B cell (primary cell): Measurements from ENCODE around the gene ST8SIA5. TPM values are rescaled to one million over a fixed set of nuclear protein-coding genes. Genes with fewer than 3 reads are reported as not detected.

Experiments used
- ATAC-seq: fragments of 200-7000 bp; cut with Tn5 transposase; one replicate; pipeline ENCODE4 v1.10.0; 2021; ENCODE audit warnings: low read depth, mild to moderate bottlenecking, moderate number of reproducible peaks, moderate library complexity
- CTCF ChIA-PET: fragments of 350-600 bp; sonication (Branson Sonifier 250); formaldehyde crosslinking; loops from one replicate; lab custom pipeline; 2021; ENCODE audit warnings: antibody characterized with exemption, inconsistent platforms; lab: Charles Lee
- POLR2A ChIA-PET: fragments of 350-600 bp; sonication (Branson Sonifier 250); formaldehyde crosslinking; loops from one replicate; lab custom pipeline; 2021; ENCODE audit warnings: antibody characterized with exemption; lab: Charles Lee
- DNase-seq: peaks from one replicate; pipeline ENCODE4 v3.0.0; 2013
- H2AFZ ChIP-seq: 2 replicates; pipeline ENCODE4 v1.6.1; 2012; ENCODE audit warnings: mild to moderate bottlenecking, low read depth, low read length; ENCODE audit not compliant: insufficient read depth, poor library complexity, severe bottlenecking
- H3K27ac ChIP-seq, 2 donors: 1 replicate in 1 of 2; 2 replicates in 1 of 2; pipeline ENCODE4 v1.5.1; 2012 to 2013; ENCODE audit warnings: low read length in 2 of 2, mild to moderate bottlenecking in 2 of 2, moderate library complexity in 1 of 2
- H3K27me3 ChIP-seq, 4 experiments: fragments of 200-600 bp in 1 of 4; sonication (generic) in 1 of 4; replicated peaks in 1 of 4; 1 replicate in 2 of 4; 2 replicates in 2 of 4; pipeline versions ENCODE4 v1.6.1 to v1.7.0; 2013 to 2016; ENCODE audit warnings: low read length in 3 of 4, mild to moderate bottlenecking in 2 of 4, mixed read lengths in 1 of 4, moderate library complexity in 1 of 4; ENCODE audit not compliant: insufficient read depth in 4 of 4, control insufficient read depth in 3 of 4; ENCODE audit errors: control extremely low read depth in 1 of 4
- H3K36me3 ChIP-seq, 2 experiments: replicated peaks in 1 of 2; 1 replicate in 1 of 2; 2 replicates in 1 of 2; pipeline versions ENCODE4 v1.6.1 to v1.7.1; 2013; ENCODE audit warnings: low read length in 1 of 2; ENCODE audit not compliant: insufficient read depth in 2 of 2, control insufficient read depth in 1 of 2; ENCODE audit errors: control extremely low read depth in 1 of 2, extremely low read depth in 1 of 2
- H3K4me1 ChIP-seq, 2 donors: fragments of 200-600 bp in 1 of 2; sonication (generic) in 1 of 2; 1 replicate in 1 of 2; 2 replicates in 1 of 2; pipeline versions ENCODE4 v1.5.1 to v1.6.1; 2013 to 2017; ENCODE audit warnings: low read length in 2 of 2; ENCODE audit not compliant: control insufficient read depth in 2 of 2, insufficient read depth in 2 of 2
- H3K4me2 ChIP-seq: replicated peaks from 2 replicates; pipeline ENCODE3; 2012; ENCODE audit warnings: mild to moderate bottlenecking, low read depth, low read length; ENCODE audit not compliant: poor library complexity, severe bottlenecking
- H3K4me3 ChIP-seq, 5 experiments: fragments of 200-600 bp in 1 of 5; sonication (generic) in 1 of 5; 1 replicate in 3 of 5; 2 replicates in 2 of 5; pipeline versions ENCODE4 v1.5.1 to v1.7.0; 2011 to 2016; ENCODE audit warnings: low read length in 4 of 5, mild to moderate bottlenecking in 4 of 5, low read depth in 2 of 5, control low read depth in 1 of 5, moderate library complexity in 1 of 5; ENCODE audit not compliant: insufficient read depth in 1 of 5; ENCODE audit errors: control extremely low read depth in 1 of 5, extremely low read depth in 1 of 5
- H3K79me2 ChIP-seq: fragments of 200-600 bp; sonication (generic); one replicate; pipeline ENCODE4 v1.6.0; 2016; ENCODE audit warnings: low read length; ENCODE audit not compliant: control insufficient read depth, insufficient read depth
- H3K9ac ChIP-seq: fragments of 200-600 bp; sonication (generic); 2 replicates; pipeline ENCODE4 v1.6.1; 2017; ENCODE audit warnings: mild to moderate bottlenecking, low read length, moderate library complexity
- H3K9me3 ChIP-seq, 3 donors: one replicate each; pipeline versions ENCODE4 v1.6.1 to v1.7.1; 2013; ENCODE audit warnings: low read length in 2 of 3; ENCODE audit not compliant: control insufficient read depth in 2 of 3, insufficient read depth in 1 of 3; ENCODE audit errors: control extremely low read depth in 1 of 3
- H4K20me1 ChIP-seq: 2 replicates; pipeline ENCODE4 v1.6.0; 2012; ENCODE audit warnings: mild to moderate bottlenecking, low read length; ENCODE audit not compliant: insufficient read depth, control insufficient read depth, poor library complexity, severe bottlenecking
- H3K27ac Mint-ChIP-seq: one replicate; pipeline ENCODE4 v1.8.0; 2021; ENCODE audit warnings: mixed read lengths
- H3K27me3 Mint-ChIP-seq: one replicate; pipeline ENCODE4 v1.8.0; 2021; ENCODE audit warnings: mixed read lengths
- H3K4me1 Mint-ChIP-seq: one replicate; pipeline ENCODE4 v1.8.0; 2021; ENCODE audit warnings: mixed read lengths
- H3K4me3 Mint-ChIP-seq: one replicate; pipeline ENCODE4 v1.8.0; 2021; ENCODE audit warnings: mixed read lengths
- H3K9me3 Mint-ChIP-seq: one replicate; pipeline ENCODE4 v1.8.0; 2022; ENCODE audit warnings: mixed read lengths; ENCODE audit not compliant: insufficient read depth
- CTCF ChIP-seq: fragments of 200-600 bp; IDR thresholded peaks from one replicate; pipeline ENCODE4 v1.8.0; 2022; ENCODE audit warnings: antibody characterized with exemption, mild to moderate bottlenecking
- EZH2 ChIP-seq: IDR thresholded peaks from 2 replicates; pipeline ENCODE4 v1.6.1; 2012; ENCODE audit warnings: borderline replicate concordance, low read depth, mild to moderate bottlenecking, moderate library complexity, low read length; ENCODE audit not compliant: insufficient read depth, poor library complexity, severe bottlenecking
- WGBS: methylation state at CpG from one replicate; pipeline ENCODE4 v1.1.5; 2013; ENCODE audit warnings: missing lambda C conversion rate; ENCODE audit not compliant: insufficient coverage; 5-methylcytosine and 5-hydroxymethylcytosine counted together
- intact Hi-C: fragments of 100-400 bp; cut with micrococcal nuclease; formaldehyde crosslinking; loops from one replicate; pipeline ENCODE4 v1.10.0; 2022
- polyA plus RNA-seq: library from polyadenylated mRNA; depleted of rRNA; stranded (reverse); fragments of >200 nt; gene quantifications from 2 replicates; pipeline ENCODE4 v1.2.3, GENCODE V29; 2012
- total RNA-seq, 2 donors: library from RNA; stranded (reverse); fragments of 120-200 nt in 1 of 2; gene quantifications; 1 replicate in 1 of 2; 2 replicates in 1 of 2; pipeline versions ENCODE4 v1.2.3 to v1.2.4, GENCODE V29; 2013 to 2022

The ST8SIA5 gene
- total and polyA plus RNA-seq, 2 donors (not counting 1 experiment from before 2014, with no cell fraction given), result not detected

- Mint-ChIP-seq H3K4me1 (no peaks in the 10 kb centered on the region), H3K27me3 (peaks cover 26% of the 10 kb centered on the region), H3K9me3 (no peaks in the 10 kb centered on the region), H3K4me3 (no peak overlapping the region), H3K27ac (no peak overlapping the region)
- Histone ChIP-seq H3K4me3 (no peak overlapping the region), H3K9ac (no peak overlapping the region), H3K4me1 (no peaks in the 10 kb centered on the region), H3K27me3 (peaks cover 0 to 7% (median 5%) of the 10 kb centered on the region in 4 experiments), H3K4me2 (no peak overlapping the region), H3K27ac (no peak overlapping the region), H3K36me3 (no peaks in the 10 kb centered on the region), H3K79me2 (no peaks in the 10 kb centered on the region), H2AFZ (no peak overlapping the region), H4K20me1 (no peaks in the 10 kb centered on the region), H3K9me3 (no peaks in the 10 kb centered on the region)
- DNase-seq, result no peak
- CTCF ChIA-PET, result no interaction called here
- POLR2A ChIA-PET, result no interaction called here
- no peak for TF ChIP-seq CTCF
- no peak for TF ChIP-seq EZH2
- no peak for ATAC-seq
- intact Hi-C loops, result no loop called here
These were observed 10.4 kb upstream of the ST8SIA5 start for GRCh38 chr18:46767217-46767616.

- POLR2A ChIA-PET, result no interaction called here
- ATAC-seq, result no peak
- peaks cover 39% of the 10 kb centered on the region for H3K27me3 Mint-ChIP-seq
These were observed 7.7 kb upstream of the ST8SIA5 start for GRCh38 chr18:46764586-46764985.

More at GRCh38 chr18:46764586-46764985, 7.7 kb upstream of the ST8SIA5 start:
- Mint-ChIP-seq H3K9me3 (no peaks in the 10 kb centered on the region), H3K4me1 (no peaks in the 10 kb centered on the region), H3K27ac (no peak overlapping the region), H3K4me3 (no peak overlapping the region)
- DNase-seq, result no peak
- Histone ChIP-seq H3K27me3 (peaks cover 0 to 22% (median 14%) of the 10 kb centered on the region in 4 experiments), H4K20me1 (no peaks in the 10 kb centered on the region), H3K4me2 (no peak overlapping the region), H3K79me2 (no peaks in the 10 kb centered on the region), H3K9ac (no peak overlapping the region), H3K36me3 (no peaks in the 10 kb centered on the region), H3K4me1 (no peaks in the 10 kb centered on the region), H3K4me3 (no peak overlapping the region), H3K9me3 (no peaks in the 10 kb centered on the region), H2AFZ (no peak overlapping the region), H3K27ac (no peak overlapping the region)
- intact Hi-C loops, result no loop called here
- no peak for TF ChIP-seq CTCF
- WGBS, result no CpG with 5 or more reads among the region's 2 CpGs
- CTCF ChIA-PET, result no interaction called here
